HepG2 (cell line): ENCODE data around the gene HRH3. TPM values are rescaled to one million over a fixed set of nuclear protein-coding genes. Genes with fewer than 3 reads are reported as not detected.
A peak's percentile ranks its signal among the peaks of the same experiment; 100 is the strongest.

Source experiments
- ATF7-NPFF ChIP-seq: sonication (generic); formaldehyde crosslinking; IDR thresholded peaks from 2 replicates; pipeline ENCODE4 v1.8.1; 2023; ENCODE audit warnings: mild to moderate bottlenecking, low read depth, missing genetic modification reagents, moderate library complexity
- FOSL1 ChIP-seq: sonication (generic); formaldehyde crosslinking; IDR thresholded peaks from 2 replicates; pipeline ENCODE4 v1.9.0; 2021; ENCODE audit warnings: missing genetic modification reagents, borderline replicate concordance
- HDAC1 ChIP-seq: sonication (generic); formaldehyde crosslinking; IDR thresholded peaks from 2 replicates; pipeline ENCODE4 v1.5.1; 2020; ENCODE audit warnings: mild to moderate bottlenecking, missing genetic modification reagents
- KDM2A ChIP-seq: sonication (generic); formaldehyde crosslinking; IDR thresholded peaks from 2 replicates; pipeline ENCODE4 v1.4.0; 2020; ENCODE audit warnings: low read depth, missing genetic modification reagents, borderline replicate concordance
- KDM4B ChIP-seq: sonication (generic); formaldehyde crosslinking; IDR thresholded peaks from 2 replicates; pipeline ENCODE4 v1.4.0; 2020; ENCODE audit warnings: missing genetic modification reagents
- MXD4 ChIP-seq: IDR thresholded peaks from 2 replicates; pipeline ENCODE4 v1.6.1; 2016; ENCODE audit warnings: mild to moderate bottlenecking, missing biosample characterization, missing genetic modification reagents
- MXI1 ChIP-seq: IDR thresholded peaks from 3 replicates; pipeline ENCODE4 v1.6.1; 2012; ENCODE audit warnings: low read depth, low read length, inconsistent platforms, borderline replicate concordance
- MZF1 ChIP-seq: sonication (generic); formaldehyde crosslinking; IDR thresholded peaks from 2 replicates; pipeline ENCODE4 v1.8.1; 2023; ENCODE audit warnings: mild to moderate bottlenecking, missing genetic modification reagents, borderline replicate concordance
- NFIC ChIP-seq: IDR thresholded peaks from 2 replicates; pipeline ENCODE4 v1.6.1; 2012; ENCODE audit warnings: mild to moderate bottlenecking, low read length, inconsistent platforms
- NR2F2 ChIP-seq: IDR thresholded peaks from 2 replicates; pipeline ENCODE4 v1.6.1; 2012; ENCODE audit warnings: low read depth, inconsistent platforms, borderline replicate concordance
- SCMH1 ChIP-seq: sonication (generic); formaldehyde crosslinking; IDR thresholded peaks from 2 replicates; pipeline ENCODE4 v1.9.0; 2021; ENCODE audit warnings: missing genetic modification reagents, mild to moderate bottlenecking, borderline replicate concordance
- ZFX ChIP-seq: sonication (generic); formaldehyde crosslinking; IDR thresholded peaks from 2 replicates; pipeline ENCODE4 v1.4.0; 2020; ENCODE audit warnings: mild to moderate bottlenecking, low read depth, missing genetic modification reagents, moderate library complexity
- ZNF138 ChIP-seq: sonication (generic); formaldehyde crosslinking; IDR thresholded peaks from 2 replicates; pipeline ENCODE4 v1.5.0; 2020; ENCODE audit warnings: mild to moderate bottlenecking, low read depth, missing genetic modification reagents
- ZNF331 ChIP-seq: sonication (generic); formaldehyde crosslinking; IDR thresholded peaks from 2 replicates; pipeline ENCODE4 v1.4.0; 2020; ENCODE audit warnings: missing genetic modification reagents
- ZNF562 ChIP-seq: sonication (generic); formaldehyde crosslinking; IDR thresholded peaks from 2 replicates; pipeline ENCODE4 v1.8.0; 2022; ENCODE audit warnings: missing genetic modification reagents, borderline replicate concordance
- ZNF614 ChIP-seq: IDR thresholded peaks from 2 replicates; pipeline ENCODE4 v1.6.1; 2018; ENCODE audit warnings: missing biosample characterization, missing genetic modification reagents, inconsistent platforms, borderline replicate concordance
- ZNF720 ChIP-seq: sonication (generic); formaldehyde crosslinking; IDR thresholded peaks from 2 replicates; pipeline ENCODE4 v1.4.0; 2020; ENCODE audit warnings: missing genetic modification reagents
- ZNF749 ChIP-seq: sonication (generic); formaldehyde crosslinking; IDR thresholded peaks from 2 replicates; pipeline ENCODE4 v1.8.0; 2022; ENCODE audit warnings: mild to moderate bottlenecking, missing genetic modification reagents, moderate library complexity, borderline replicate concordance
- ZSCAN22 ChIP-seq: sonication (generic); formaldehyde crosslinking; IDR thresholded peaks from 2 replicates; pipeline ENCODE4 v1.4.0; 2020; ENCODE audit warnings: mild to moderate bottlenecking, missing genetic modification reagents
- polyA plus RNA-seq, 8 experiments: library from polyadenylated mRNA; depleted of rRNA in 3 of 8; stranded (reverse) in 7 of 8; unstranded in 1 of 8; fragments of >200 nt; fragmentation: Illumina TruSeq in 4 of 8; extraction: Trizol in 4 of 8; gene quantifications; 2 replicates each; pipeline versions ENCODE4 v1.2.1 to v1.2.3, GENCODE V29; 2011 to 2016; ENCODE audit warnings: low read depth in 4 of 8, missing spikeins in 1 of 8, mixed read lengths in 1 of 8; ENCODE audit not compliant: insufficient read depth in 1 of 8
- total RNA-seq, 5 experiments: library from RNA; depleted of rRNA; stranded (reverse); fragments of >200 nt; fragmentation: Illumina TruSeq; extraction: Trizol; gene quantifications; 2 replicates each; pipeline ENCODE4 v1.2.3, GENCODE V29; 2016; ENCODE audit warnings: low read depth in 1 of 5
- TF ChIP-seq, protein P1 (sequence below): sonication (generic); formaldehyde crosslinking; IDR thresholded peaks from 2 replicates; pipeline ENCODE4 v1.8.0; 2022; ENCODE audit warnings: mild to moderate bottlenecking, missing genetic modification reagents, moderate library complexity
- TF ChIP-seq, protein P2 (sequence below): sonication (generic); formaldehyde crosslinking; IDR thresholded peaks from 2 replicates; pipeline ENCODE4 v1.9.0; 2021; ENCODE audit warnings: missing genetic modification reagents, borderline replicate concordance
- TF ChIP-seq, protein P3 (sequence below): IDR thresholded peaks from 2 replicates; pipeline ENCODE4 v1.6.1; 2018; ENCODE audit warnings: missing genetic modification reagents, mild to moderate bottlenecking, missing compliant biosample characterization
- TF ChIP-seq, protein P4 (sequence below): sonication (generic); formaldehyde crosslinking; IDR thresholded peaks from 2 replicates; pipeline ENCODE4 v1.8.1; 2023; ENCODE audit warnings: missing genetic modification reagents, mild to moderate bottlenecking, borderline replicate concordance

HRH3 gene
- total and polyA plus RNA-seq, 2 of the 13 experiments (the other 11 are each of a cell fraction or from before 2014, with no cell fraction given): 0.18 TPM; not detected in 1

DNA sequence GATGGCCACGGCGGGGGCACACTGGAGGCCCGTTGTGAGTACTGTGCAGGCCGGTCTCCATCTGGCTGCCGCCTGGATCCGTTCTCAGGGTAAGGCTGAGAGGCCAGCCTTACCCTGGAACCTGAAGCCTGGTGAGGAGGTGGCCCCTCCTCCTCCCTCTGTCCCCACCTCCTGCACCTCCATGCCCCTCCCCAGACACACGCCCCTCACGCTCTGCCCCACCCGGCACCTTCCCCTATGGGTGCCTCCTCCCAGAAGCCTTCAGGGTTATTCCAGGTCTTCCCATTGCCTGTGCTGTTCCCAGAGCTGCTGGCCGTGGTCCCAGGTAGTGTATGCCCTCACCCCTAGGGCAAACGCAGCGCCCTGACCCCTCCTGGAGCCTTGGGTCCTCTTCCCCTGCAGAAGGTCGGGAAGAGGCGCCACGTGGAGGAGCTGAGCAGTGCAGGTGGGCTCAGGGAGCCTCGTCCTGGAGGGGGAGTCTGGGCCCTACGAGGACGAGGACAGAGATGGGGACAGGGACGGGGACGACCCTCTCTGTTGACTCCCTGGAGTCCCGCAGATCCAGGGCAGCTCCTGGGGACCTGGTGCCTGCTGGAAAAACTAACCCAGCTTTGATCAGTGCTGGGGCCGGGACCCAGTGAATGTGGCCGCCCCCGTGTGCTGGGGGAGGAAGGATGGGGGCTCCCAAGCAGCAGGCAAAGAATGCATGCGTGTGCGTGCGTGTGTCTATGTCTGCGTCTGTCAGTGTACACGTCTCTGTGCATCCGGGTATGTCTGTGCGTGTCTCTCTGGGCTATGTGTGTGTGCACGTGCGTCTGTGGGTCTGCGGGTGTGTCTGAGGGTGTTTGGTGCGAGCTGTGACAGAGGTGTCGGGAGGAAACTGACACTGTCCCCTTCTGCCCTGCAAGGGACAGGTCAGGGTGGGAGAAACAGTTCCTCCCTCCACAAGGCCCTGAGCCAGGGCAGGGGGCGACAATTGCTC, 8.2 kb upstream of the HRH3 start (continued):
- TF ChIP-seq, protein P1, sequence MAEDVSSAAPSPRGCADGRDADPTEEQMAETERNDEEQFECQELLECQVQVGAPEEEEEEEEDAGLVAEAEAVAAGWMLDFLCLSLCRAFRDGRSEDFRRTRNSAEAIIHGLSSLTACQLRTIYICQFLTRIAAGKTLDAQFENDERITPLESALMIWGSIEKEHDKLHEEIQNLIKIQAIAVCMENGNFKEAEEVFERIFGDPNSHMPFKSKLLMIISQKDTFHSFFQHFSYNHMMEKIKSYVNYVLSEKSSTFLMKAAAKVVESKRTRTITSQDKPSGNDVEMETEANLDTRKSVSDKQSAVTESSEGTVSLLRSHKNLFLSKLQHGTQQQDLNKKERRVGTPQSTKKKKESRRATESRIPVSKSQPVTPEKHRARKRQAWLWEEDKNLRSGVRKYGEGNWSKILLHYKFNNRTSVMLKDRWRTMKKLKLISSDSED (CRISPR knock-in tag): no peak
- no peak for TF ChIP-seq MXD4 (CRISPR knock-in tag)
- TF ChIP-seq ZNF720: no peak
- no peak for TF ChIP-seq ZNF562 (CRISPR knock-in tag)
- no peak for TF ChIP-seq MXI1
- no peak for TF ChIP-seq NFIC
- TF ChIP-seq FOSL1 (CRISPR knock-in tag): no peak
- TF ChIP-seq ZNF331 (CRISPR knock-in tag): no peak
- TF ChIP-seq KDM4B: no peak
- TF ChIP-seq ZNF138 (CRISPR knock-in tag): 0 out of 2 replicates have a peak, but pooled peaks have one; percentile 40
- TF ChIP-seq MZF1: no peak; the same call in 1 of the 2 replicates
- TF ChIP-seq, protein P2, sequence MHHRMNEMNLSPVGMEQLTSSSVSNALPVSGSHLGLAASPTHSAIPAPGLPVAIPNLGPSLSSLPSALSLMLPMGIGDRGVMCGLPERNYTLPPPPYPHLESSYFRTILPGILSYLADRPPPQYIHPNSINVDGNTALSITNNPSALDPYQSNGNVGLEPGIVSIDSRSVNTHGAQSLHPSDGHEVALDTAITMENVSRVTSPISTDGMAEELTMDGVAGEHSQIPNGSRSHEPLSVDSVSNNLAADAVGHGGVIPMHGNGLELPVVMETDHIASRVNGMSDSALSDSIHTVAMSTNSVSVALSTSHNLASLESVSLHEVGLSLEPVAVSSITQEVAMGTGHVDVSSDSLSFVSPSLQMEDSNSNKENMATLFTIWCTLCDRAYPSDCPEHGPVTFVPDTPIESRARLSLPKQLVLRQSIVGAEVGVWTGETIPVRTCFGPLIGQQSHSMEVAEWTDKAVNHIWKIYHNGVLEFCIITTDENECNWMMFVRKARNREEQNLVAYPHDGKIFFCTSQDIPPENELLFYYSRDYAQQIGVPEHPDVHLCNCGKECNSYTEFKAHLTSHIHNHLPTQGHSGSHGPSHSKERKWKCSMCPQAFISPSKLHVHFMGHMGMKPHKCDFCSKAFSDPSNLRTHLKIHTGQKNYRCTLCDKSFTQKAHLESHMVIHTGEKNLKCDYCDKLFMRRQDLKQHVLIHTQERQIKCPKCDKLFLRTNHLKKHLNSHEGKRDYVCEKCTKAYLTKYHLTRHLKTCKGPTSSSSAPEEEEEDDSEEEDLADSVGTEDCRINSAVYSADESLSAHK (CRISPR knock-in tag): no peak
- no peak for TF ChIP-seq ZSCAN22 (CRISPR knock-in tag)
- no peak for TF ChIP-seq ATF7-NPFF (CRISPR knock-in tag)
- no peak for TF ChIP-seq KDM2A (CRISPR knock-in tag)
- no peak for TF ChIP-seq ZNF614 (CRISPR knock-in tag)
- 0 out of 2 replicates have a peak, but pooled peaks have one; percentile 72 for TF ChIP-seq ZNF749 (CRISPR knock-in tag)
- no peak for TF ChIP-seq SCMH1
- TF ChIP-seq NR2F2: no peak
- TF ChIP-seq, protein P3, sequence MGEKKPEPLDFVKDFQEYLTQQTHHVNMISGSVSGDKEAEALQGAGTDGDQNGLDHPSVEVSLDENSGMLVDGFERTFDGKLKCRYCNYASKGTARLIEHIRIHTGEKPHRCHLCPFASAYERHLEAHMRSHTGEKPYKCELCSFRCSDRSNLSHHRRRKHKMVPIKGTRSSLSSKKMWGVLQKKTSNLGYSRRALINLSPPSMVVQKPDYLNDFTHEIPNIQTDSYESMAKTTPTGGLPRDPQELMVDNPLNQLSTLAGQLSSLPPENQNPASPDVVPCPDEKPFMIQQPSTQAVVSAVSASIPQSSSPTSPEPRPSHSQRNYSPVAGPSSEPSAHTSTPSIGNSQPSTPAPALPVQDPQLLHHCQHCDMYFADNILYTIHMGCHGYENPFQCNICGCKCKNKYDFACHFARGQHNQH (CRISPR knock-in tag): no peak
- no peak for TF ChIP-seq HDAC1 (CRISPR knock-in tag)
- TF ChIP-seq, protein P4, sequence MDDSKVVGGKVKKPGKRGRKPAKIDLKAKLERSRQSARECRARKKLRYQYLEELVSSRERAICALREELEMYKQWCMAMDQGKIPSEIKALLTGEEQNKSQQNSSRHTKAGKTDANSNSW: no peak; the same call in 1 of the 2 replicates
- 0 out of 2 replicates have a peak, but pooled peaks have one; percentile 1 for TF ChIP-seq ZFX
